ENCODE data around the gene BPIFB2. TPM values are rescaled to one million over a fixed set of nuclear protein-coding genes. Genes with fewer than 3 reads are reported as not detected.
"Not testable (repeated sequence)": the region's sequence is repeated elsewhere in the genome, so short reads cannot be mapped to it uniquely, and the experiment has no call there.

The BPIFB2 gene
- total RNA-seq, 1 donor from 2014 or later = not detected

DNA sequence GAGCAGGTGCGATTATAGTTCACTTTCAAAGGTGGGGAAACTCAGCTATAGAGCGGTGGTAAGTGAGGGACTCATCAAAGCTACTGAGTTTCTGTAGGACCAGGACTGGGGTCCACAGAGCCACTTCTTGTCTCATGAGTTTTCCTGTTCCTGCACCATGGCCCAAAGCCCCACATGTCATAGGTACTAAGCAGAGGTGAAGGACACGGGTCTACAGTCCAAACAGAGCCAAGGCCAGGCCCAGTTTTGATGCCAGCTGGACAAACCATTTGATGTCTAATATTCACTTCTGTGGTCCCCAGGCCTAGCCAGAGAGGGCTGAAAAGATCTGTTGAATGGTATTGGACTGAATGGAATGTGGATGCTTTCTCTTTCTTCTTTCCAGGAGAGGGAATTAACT is 34.9 kb downstream of the BPIFB2 start:
- no peak overlapping the region for H3K27ac Mint-ChIP-seq (ENCODE audit: unreplicated experiment)
- no peak overlapping the region for H3K4me3 Mint-ChIP-seq (ENCODE audit: unreplicated experiment)
- H3K36me3 Mint-ChIP-seq (ENCODE audit: unreplicated experiment) = peaks cover 33% of the 10 kb centered on the region
- H3K4me1 Mint-ChIP-seq (ENCODE audit: low read depth, unreplicated experiment) = peaks cover 14% of the 10 kb centered on the region
- peaks cover 13% of the 10 kb centered on the region for H3K27me3 Mint-ChIP-seq (ENCODE audit: unreplicated experiment)
- no peak for DNase-seq
- TF ChIP-seq, protein P1, sequence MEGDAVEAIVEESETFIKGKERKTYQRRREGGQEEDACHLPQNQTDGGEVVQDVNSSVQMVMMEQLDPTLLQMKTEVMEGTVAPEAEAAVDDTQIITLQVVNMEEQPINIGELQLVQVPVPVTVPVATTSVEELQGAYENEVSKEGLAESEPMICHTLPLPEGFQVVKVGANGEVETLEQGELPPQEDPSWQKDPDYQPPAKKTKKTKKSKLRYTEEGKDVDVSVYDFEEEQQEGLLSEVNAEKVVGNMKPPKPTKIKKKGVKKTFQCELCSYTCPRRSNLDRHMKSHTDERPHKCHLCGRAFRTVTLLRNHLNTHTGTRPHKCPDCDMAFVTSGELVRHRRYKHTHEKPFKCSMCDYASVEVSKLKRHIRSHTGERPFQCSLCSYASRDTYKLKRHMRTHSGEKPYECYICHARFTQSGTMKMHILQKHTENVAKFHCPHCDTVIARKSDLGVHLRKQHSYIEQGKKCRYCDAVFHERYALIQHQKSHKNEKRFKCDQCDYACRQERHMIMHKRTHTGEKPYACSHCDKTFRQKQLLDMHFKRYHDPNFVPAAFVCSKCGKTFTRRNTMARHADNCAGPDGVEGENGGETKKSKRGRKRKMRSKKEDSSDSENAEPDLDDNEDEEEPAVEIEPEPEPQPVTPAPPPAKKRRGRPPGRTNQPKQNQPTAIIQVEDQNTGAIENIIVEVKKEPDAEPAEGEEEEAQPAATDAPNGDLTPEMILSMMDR (IDR thresholded peaks at IDR 0.05; ENCODE audit: partially characterized antibody, unreplicated experiment) = no peak
- peaks cover 10% of the 10 kb centered on the region for H3K9me3 Mint-ChIP-seq (ENCODE audit: unreplicated experiment)

- peaks cover 10% of the 10 kb centered on the region for H3K9me3 Mint-ChIP-seq (ENCODE audit: unreplicated experiment)
- H3K27me3 Mint-ChIP-seq (ENCODE audit: unreplicated experiment) = peaks cover 9% of the 10 kb centered on the region
- peaks cover 14% of the 10 kb centered on the region for H3K4me1 Mint-ChIP-seq (ENCODE audit: low read depth, unreplicated experiment)
- H3K36me3 Mint-ChIP-seq (ENCODE audit: unreplicated experiment) = peaks cover 27% of the 10 kb centered on the region
- DNase-seq = no peak
- TF ChIP-seq, protein P1 (IDR thresholded peaks at IDR 0.05; ENCODE audit: partially characterized antibody, unreplicated experiment) = no peak
- H3K4me3 Mint-ChIP-seq (ENCODE audit: unreplicated experiment) = no peak overlapping the region
- peak overlapping the region; percentile 40 for H3K27ac Mint-ChIP-seq (ENCODE audit: unreplicated experiment)
These were observed 35.7 kb downstream of the BPIFB2 start for GRCh38 chr20:33042983-33043730.

DNA sequence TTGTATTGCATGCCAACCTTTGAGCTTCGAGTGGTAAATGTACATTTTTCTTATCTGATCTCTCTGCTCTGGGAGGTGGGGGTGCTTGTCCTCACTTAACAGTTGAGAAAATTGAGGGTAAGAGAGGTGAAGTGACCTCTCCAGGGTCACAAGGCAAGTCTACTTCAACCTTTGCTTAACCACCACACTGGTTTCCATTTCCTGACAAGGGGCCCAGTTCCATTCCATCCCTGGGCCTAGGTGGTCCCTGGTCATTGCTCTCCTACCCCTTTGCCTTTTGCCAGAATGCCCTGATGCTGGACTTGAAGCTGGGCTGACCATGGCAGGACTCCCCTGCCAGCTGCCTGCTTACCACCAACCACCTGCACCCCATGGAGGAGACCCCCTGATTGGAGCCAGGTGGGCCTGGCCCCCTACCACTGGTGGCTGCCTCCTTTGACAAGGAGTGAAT is 36.3 kb downstream of the BPIFB2 start:
- peaks cover 8% of the 10 kb centered on the region for H3K9me3 Mint-ChIP-seq (ENCODE audit: unreplicated experiment)
- TF ChIP-seq, protein P1 (IDR thresholded peaks at IDR 0.05; ENCODE audit: partially characterized antibody, unreplicated experiment) = no peak
- no peak for DNase-seq
- H3K36me3 Mint-ChIP-seq (ENCODE audit: unreplicated experiment) = peaks cover 25% of the 10 kb centered on the region
- peaks cover 8% of the 10 kb centered on the region for H3K27me3 Mint-ChIP-seq (ENCODE audit: unreplicated experiment)
- peaks cover 14% of the 10 kb centered on the region for H3K4me1 Mint-ChIP-seq (ENCODE audit: low read depth, unreplicated experiment)
- H3K4me3 Mint-ChIP-seq (ENCODE audit: unreplicated experiment) = no peak overlapping the region
- no peak overlapping the region for H3K27ac Mint-ChIP-seq (ENCODE audit: unreplicated experiment)

DNA sequence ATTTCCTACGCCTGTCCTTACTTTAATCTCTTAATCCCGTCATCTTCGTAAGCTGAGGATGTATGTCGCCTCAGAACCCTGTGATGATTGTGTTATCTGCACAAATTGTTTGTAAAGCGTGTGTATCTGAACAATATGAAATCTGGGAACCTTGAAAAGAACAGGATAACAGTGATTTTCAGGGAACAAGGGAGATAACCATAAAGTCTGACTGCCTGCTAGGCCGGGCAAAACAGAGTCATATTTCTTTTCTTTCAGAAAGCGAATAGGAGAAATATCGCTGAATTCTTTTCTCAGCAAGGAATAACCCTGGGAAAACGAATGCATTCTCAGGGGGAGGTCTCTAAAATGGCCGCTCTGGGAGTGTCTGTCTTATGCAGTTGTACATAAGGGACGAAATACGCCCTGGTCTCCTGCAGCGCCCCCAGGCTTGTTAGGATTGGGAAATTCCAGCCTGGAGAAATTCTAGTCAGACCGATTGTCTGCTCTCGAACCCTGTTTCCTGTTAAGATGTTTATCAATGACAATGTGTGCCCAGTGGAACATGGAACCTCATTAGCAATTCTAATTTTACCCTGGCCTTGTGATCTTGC is 37.7 kb downstream of the BPIFB2 start:
- H3K4me3 Mint-ChIP-seq (ENCODE audit: unreplicated experiment); DNase-seq; H3K27me3 Mint-ChIP-seq (ENCODE audit: unreplicated experiment): not testable (repeated sequence)
- H3K36me3 Mint-ChIP-seq (ENCODE audit: unreplicated experiment) = peaks cover 25% of the 10 kb centered on the region
- H3K9me3 Mint-ChIP-seq (ENCODE audit: unreplicated experiment) = peaks cover 11% of the 10 kb centered on the region
- peaks cover 14% of the 10 kb centered on the region for H3K4me1 Mint-ChIP-seq (ENCODE audit: low read depth, unreplicated experiment)
- H3K27ac Mint-ChIP-seq (ENCODE audit: unreplicated experiment) = peak overlapping the region; percentile 29

DNA sequence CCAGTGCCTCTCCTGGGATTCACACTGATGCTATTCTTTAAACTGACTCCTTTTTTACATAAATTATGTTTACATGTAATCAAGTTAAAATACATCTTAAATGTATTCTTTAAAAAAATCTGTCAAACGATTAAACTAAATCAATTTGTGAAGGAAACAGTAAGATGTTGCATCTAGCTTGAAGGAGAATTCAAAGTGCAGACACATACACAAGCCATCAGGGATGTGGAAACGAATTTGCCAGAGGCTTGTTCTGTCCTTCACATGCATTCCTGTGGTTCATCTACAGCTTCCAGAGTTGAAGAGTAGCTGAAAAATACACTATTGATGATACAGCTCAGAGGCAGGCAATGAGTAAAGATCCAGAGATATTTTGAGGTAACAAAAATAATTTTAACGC is 38.9 kb downstream of the BPIFB2 start:
- H3K36me3 Mint-ChIP-seq (ENCODE audit: unreplicated experiment) = peaks cover 19% of the 10 kb centered on the region
- no peak overlapping the region for H3K4me3 Mint-ChIP-seq (ENCODE audit: unreplicated experiment)
- DNase-seq = no peak
- TF ChIP-seq, protein P1 (IDR thresholded peaks at IDR 0.05; ENCODE audit: partially characterized antibody, unreplicated experiment) = no peak
- H3K27ac Mint-ChIP-seq (ENCODE audit: unreplicated experiment) = no peak overlapping the region
- peaks cover 9% of the 10 kb centered on the region for H3K9me3 Mint-ChIP-seq (ENCODE audit: unreplicated experiment)
- peaks cover 6% of the 10 kb centered on the region for H3K27me3 Mint-ChIP-seq (ENCODE audit: unreplicated experiment)
- peaks cover 8% of the 10 kb centered on the region for H3K4me1 Mint-ChIP-seq (ENCODE audit: low read depth, unreplicated experiment)
